Keratinocyte (primary cell): ENCODE measurements around the gene WDR26.

Experiments used
- CTCF ChIP-seq, 3 experiments: IDR thresholded peaks in 1 of 3; conservative IDR thresholded peaks in 1 of 3; optimal IDR thresholded peaks in 1 of 3; 2 replicates in 2 of 3; 3 replicates in 1 of 3; pipeline versions ENCODE3 to v1.5.1; 2011; ENCODE audit warnings: low read length in 3 of 3, mild to moderate bottlenecking in 3 of 3, moderate library complexity in 2 of 3, control low read depth in 1 of 3, inconsistent platforms in 1 of 3; ENCODE audit not compliant: insufficient read depth in 2 of 3; ENCODE audit errors: extremely low read depth in 1 of 3
- EZH2 ChIP-seq: IDR thresholded peaks from one replicate; pipeline ENCODE4 v1.6.1; 2012; ENCODE audit warnings: inconsistent platforms, mild to moderate bottlenecking, low read length, moderate library complexity

GRCh38 chr1:224454402-224455055 is 19.9 kb upstream of the WDR26 start:
- TF ChIP-seq CTCF (optimal IDR thresholded peaks at IDR 0.05 in 1 of 3, IDR thresholded peaks at IDR 0.05 in 1 of 3, conservative IDR thresholded peaks at IDR 0.05 in 1 of 3; ENCODE audit: extremely low read depth in 1 of 3, insufficient read depth in 2 of 3, low read length in 3 of 3) (no peak), EZH2 (no peak)
